CD8-positive, alpha-beta memory T cell (primary cell): ENCODE results near the gene DVL1. TPM values are rescaled to one million over a fixed set of nuclear protein-coding genes. Genes with fewer than 3 reads are reported as not detected.

Experiments used
- CTCF ChIA-PET: fragments of 350-600 bp; sonication (Branson Sonifier 250); formaldehyde crosslinking; loops from one replicate; lab custom pipeline; 2021; ENCODE audit warnings: antibody characterized with exemption; lab: Charles Lee
- POLR2A ChIA-PET: fragments of 350-600 bp; sonication (Branson Sonifier 250); formaldehyde crosslinking; loops from one replicate; lab custom pipeline; 2021; ENCODE audit warnings: antibody characterized with exemption; lab: Charles Lee
- DNase-seq, 5 donors: peaks; one replicate each; pipeline versions ENCODE4 v3.0.0 to v3.0.0-alpha.2; 2020 to 2022; ENCODE audit warnings: mixed read lengths in 1 of 5
- H3K27ac ChIP-seq: one replicate; pipeline ENCODE4 v1.7.0; 2013; ENCODE audit warnings: low read depth, mild to moderate bottlenecking, low read length, moderate library complexity
- H3K27me3 ChIP-seq: 2 replicates; pipeline ENCODE4 v1.7.0; 2013; ENCODE audit warnings: low read length, mild to moderate bottlenecking; ENCODE audit not compliant: insufficient read depth, poor library complexity, severe bottlenecking
- H3K36me3 ChIP-seq: 2 replicates; pipeline ENCODE4 v1.7.0; 2013; ENCODE audit warnings: mild to moderate bottlenecking, low read length, moderate library complexity; ENCODE audit not compliant: insufficient read depth
- H3K4me1 ChIP-seq: 2 replicates; pipeline ENCODE4 v1.7.0; 2013; ENCODE audit warnings: mild to moderate bottlenecking, low read length, moderate library complexity; ENCODE audit not compliant: insufficient read depth
- H3K4me3 ChIP-seq: 2 replicates; pipeline ENCODE4 v1.7.0; 2013; ENCODE audit warnings: mild to moderate bottlenecking, low read length
- H3K9me3 ChIP-seq: 2 replicates; pipeline ENCODE4 v1.7.0; 2013; ENCODE audit warnings: mild to moderate bottlenecking, low read length
- H3K27ac Mint-ChIP-seq, 8 donors: one replicate each; pipeline ENCODE4 v1.8.0; 2020 to 2021; ENCODE audit warnings: mixed read lengths in 8 of 8, mild to moderate bottlenecking in 6 of 8, inconsistent platforms in 3 of 8, moderate library complexity in 3 of 8
- H3K27me3 Mint-ChIP-seq, 2 donors: one replicate each; pipeline ENCODE4 v1.8.0; 2020 to 2021; ENCODE audit warnings: mixed read lengths in 2 of 2, mild to moderate bottlenecking in 1 of 2, moderate library complexity in 1 of 2
- H3K36me3 Mint-ChIP-seq, 3 donors: one replicate each; pipeline ENCODE4 v1.8.0; 2020 to 2021; ENCODE audit warnings: mixed read lengths in 3 of 3, inconsistent platforms in 1 of 3, mild to moderate bottlenecking in 1 of 3
- H3K4me1 Mint-ChIP-seq, 3 donors: one replicate each; pipeline ENCODE4 v1.8.0; 2020 to 2021; ENCODE audit warnings: mixed read lengths in 3 of 3, inconsistent platforms in 1 of 3, mild to moderate bottlenecking in 1 of 3
- H3K4me3 Mint-ChIP-seq, 7 donors: one replicate each; pipeline ENCODE4 v1.8.0; 2020 to 2021; ENCODE audit warnings: mixed read lengths in 7 of 7, mild to moderate bottlenecking in 6 of 7, moderate library complexity in 4 of 7, inconsistent platforms in 2 of 7
- H3K9me3 Mint-ChIP-seq, 5 donors: one replicate each; pipeline ENCODE4 v1.8.0; 2020 to 2022; ENCODE audit warnings: mixed read lengths in 5 of 5, mild to moderate bottlenecking in 3 of 5, moderate library complexity in 2 of 5, inconsistent platforms in 1 of 5
- polyA plus RNA-seq: library from polyadenylated mRNA; unstranded; fragments of 300-500 nt; fragmentation: Illumina TruSeq; gene quantifications from one replicate; pipeline ENCODE4 v1.2.3, GENCODE V29; 2021
- total RNA-seq, 2 experiments: library from RNA; stranded (reverse); gene quantifications; one replicate each; pipeline ENCODE4 v1.2.3, GENCODE V29; 2021

The DVL1 gene
- total and polyA plus RNA-seq, 3 experiments from 2014 or later = 1.6 to 41.1 (median 39.7) TPM

DNA sequence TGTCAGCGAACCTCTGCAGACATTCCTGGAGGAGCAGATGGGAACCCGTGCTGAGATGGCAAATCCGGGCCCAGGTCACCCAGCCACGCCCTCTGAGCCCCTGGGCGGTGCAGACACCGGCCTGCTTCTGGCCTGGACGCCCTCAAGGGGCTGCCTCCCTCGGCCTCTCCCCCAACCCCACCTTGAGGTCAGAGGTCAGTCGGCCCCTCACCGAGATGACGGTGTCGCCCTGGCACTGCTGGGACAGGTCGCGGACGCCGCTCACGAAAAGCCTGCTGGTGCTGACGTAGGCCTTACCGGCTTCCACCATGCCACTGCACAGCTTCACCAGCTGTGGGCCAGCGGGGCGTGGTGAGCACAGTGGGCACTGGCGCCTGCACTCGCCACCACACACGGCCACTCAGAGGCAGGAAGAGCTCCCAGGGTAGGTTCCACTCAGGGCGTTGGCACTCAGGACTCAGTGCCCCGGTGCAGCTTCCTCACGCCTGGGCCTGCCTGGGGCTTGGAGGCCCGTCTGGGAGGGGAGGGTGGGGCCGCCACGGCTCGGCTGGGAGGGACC is 46.2 kb downstream of the DVL1 start:
- Histone ChIP-seq H3K9me3 (no peaks in the 10 kb centered on the region), H3K36me3 (no peaks in the 10 kb centered on the region), H3K27ac (no peak overlapping the region), H3K27me3 (no peaks in the 10 kb centered on the region), H3K4me1 (peaks cover 31% of the 10 kb centered on the region), H3K4me3 (no peak overlapping the region)
- Mint-ChIP-seq H3K9me3 (no peaks in the 10 kb centered on the region), H3K4me3 (peak overlapping the region in 1 of 7 donors; percentile 40), H3K27ac (no peak overlapping the region), H3K4me1 (peaks cover 15 to 26% (median 22%) of the 10 kb centered on the region in 3 donors), H3K27me3 (no peaks in the 10 kb centered on the region), H3K36me3 (no peaks in the 10 kb centered on the region)
- POLR2A ChIA-PET = no interaction called here
- no peak for DNase-seq
- CTCF ChIA-PET = interaction anchor here (0.8 kb wide), 1 partner anchor 16 kb away, joined by 3 read pairs; no protein-coding TSS in a partner anchor

DNA sequence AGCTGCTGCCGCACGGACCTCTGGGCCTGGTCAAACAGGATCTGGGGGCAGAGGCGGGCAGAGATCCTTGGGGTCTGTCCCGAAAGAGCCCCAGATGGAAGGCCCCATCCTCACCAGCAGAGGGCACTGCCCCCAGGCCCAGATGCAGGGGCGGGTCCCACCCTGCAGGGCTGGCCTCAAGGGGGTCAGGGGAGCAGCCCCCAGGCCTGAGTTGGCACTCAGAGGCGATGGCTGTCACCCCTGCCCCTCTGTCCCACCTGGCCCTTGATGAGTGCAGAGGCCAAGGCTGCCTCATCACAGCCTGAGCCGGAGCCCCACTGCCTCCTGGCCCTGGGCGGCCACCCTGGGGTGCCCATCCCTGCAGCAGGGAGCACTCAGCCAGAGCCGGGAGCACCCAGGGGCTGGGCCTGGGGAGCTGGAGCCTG is 47.2 kb downstream of the DVL1 start:
- H3K27me3 Mint-ChIP-seq = no peaks in the 10 kb centered on the region
- CTCF ChIA-PET = interaction anchor here (0.8 to 1.5 kb wide), 2 partner anchors 10 to 15 kb away, joined by 3 read pairs; no protein-coding TSS in a partner anchor

DNA sequence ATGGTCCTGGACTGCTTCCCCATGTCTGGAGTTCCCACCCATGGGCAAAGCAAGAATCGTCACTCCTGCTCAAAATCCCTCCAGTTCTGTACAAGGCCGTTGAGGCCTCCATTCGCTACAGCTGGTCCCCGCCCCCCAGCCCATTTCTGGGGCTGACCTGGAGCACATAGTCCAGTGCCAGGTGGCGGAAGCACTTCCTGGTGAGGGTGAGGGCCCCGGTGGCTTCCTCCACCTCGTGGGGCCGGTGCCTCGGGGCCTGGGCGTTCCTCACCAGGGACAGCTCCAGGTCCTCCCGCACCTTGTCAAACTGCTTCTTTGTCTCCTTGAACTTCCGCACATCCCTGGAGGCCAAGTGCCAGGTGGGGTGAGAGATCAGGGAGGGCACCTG is 48.9 kb downstream of the DVL1 start:
- Histone ChIP-seq H3K27ac (no peak overlapping the region), H3K4me1 (peaks cover 10% of the 10 kb centered on the region), H3K27me3 (no peaks in the 10 kb centered on the region), H3K9me3 (no peaks in the 10 kb centered on the region), H3K36me3 (no peaks in the 10 kb centered on the region), H3K4me3 (no peak overlapping the region)
- H3K27ac Mint-ChIP-seq = no peak overlapping the region
- DNase-seq = no peak
- H3K4me1 Mint-ChIP-seq = peaks cover 0 to 8% (median 7%) of the 10 kb centered on the region in 3 donors
- no peaks in the 10 kb centered on the region for H3K36me3 Mint-ChIP-seq
- no peak overlapping the region for H3K4me3 Mint-ChIP-seq
- POLR2A ChIA-PET = interaction anchor here (0.7 kb wide), 1 partner anchor 10 kb away, joined by 4 read pairs; no protein-coding TSS in a partner anchor
- no peaks in the 10 kb centered on the region for H3K9me3 Mint-ChIP-seq
- CTCF ChIA-PET = interaction anchor here (1.2 to 1.6 kb wide), 2 partner anchors 9 to 184 kb away, joined by 4 to 6 read pairs; partner anchors contain the start of gene C1orf159
- H3K27me3 Mint-ChIP-seq = no peaks in the 10 kb centered on the region

More for the DNA sequence above, 47.2 kb downstream of the DVL1 start:
- Mint-ChIP-seq H3K36me3 (no peaks in the 10 kb centered on the region), H3K27ac (no peak overlapping the region), H3K9me3 (no peaks in the 10 kb centered on the region), H3K4me3 (no peak overlapping the region), H3K4me1 (peaks cover 13 to 24% (median 20%) of the 10 kb centered on the region in 3 donors)
- Histone ChIP-seq H3K4me3 (no peak overlapping the region), H3K9me3 (no peaks in the 10 kb centered on the region), H3K4me1 (peaks cover 27% of the 10 kb centered on the region), H3K27ac (no peak overlapping the region), H3K36me3 (no peaks in the 10 kb centered on the region), H3K27me3 (no peaks in the 10 kb centered on the region)
- no peak for DNase-seq
- POLR2A ChIA-PET = no interaction called here

DNA sequence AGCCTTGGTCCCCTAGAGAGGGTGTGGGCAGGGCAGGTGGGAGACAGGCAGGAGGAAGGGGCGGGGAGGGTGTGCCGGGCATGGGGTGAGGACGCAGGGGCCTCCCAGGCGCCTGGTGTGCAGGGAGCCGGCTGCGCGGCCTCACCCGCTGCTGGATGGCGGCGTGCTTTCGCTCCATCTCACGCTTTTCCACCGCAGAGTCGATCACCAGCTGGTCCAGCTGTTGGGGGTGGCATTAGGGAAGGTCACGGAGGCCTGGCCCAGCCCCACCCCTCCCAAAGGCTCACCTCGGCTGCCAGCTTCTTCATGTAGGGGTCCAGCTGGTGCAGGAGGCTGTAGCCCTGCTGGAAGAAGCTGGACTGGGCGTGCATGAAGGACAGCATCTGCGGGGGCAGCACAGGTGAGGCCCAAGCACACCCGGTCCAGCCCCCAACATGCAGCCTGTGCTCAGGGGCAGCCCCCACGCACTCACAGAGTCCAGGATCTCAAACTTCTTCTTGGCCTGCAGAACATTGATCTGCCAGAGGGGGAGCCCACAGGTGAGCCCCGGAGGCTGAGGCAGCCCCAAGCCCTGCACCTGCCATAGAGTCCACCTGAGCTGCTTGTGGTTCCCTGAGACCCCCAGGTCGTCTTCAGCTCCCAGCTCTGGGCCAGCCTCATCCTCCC is 49.4 kb downstream of the DVL1 start:
- H3K27ac ChIP-seq = no peak overlapping the region
- no peaks in the 10 kb centered on the region for H3K36me3 ChIP-seq
- H3K9me3 Mint-ChIP-seq = no peaks in the 10 kb centered on the region
- H3K27ac Mint-ChIP-seq = no peak overlapping the region
- POLR2A ChIA-PET = interaction anchor here (0.7 kb wide), 1 partner anchor 11 kb away, joined by 4 read pairs; no protein-coding TSS in a partner anchor
- H3K27me3 Mint-ChIP-seq = no peaks in the 10 kb centered on the region
- peaks cover 5% of the 10 kb centered on the region for H3K4me1 ChIP-seq
- no peaks in the 10 kb centered on the region for H3K27me3 ChIP-seq
- H3K4me3 Mint-ChIP-seq = no peak overlapping the region
- peaks cover 0 to 5% (median 3%) of the 10 kb centered on the region in 3 donors for H3K4me1 Mint-ChIP-seq
- H3K36me3 Mint-ChIP-seq = no peaks in the 10 kb centered on the region
- no peaks in the 10 kb centered on the region for H3K9me3 ChIP-seq
- DNase-seq = no peak
- no peak overlapping the region for H3K4me3 ChIP-seq
- CTCF ChIA-PET = interaction anchor here (1.2 to 1.6 kb wide), 2 partner anchors 9 to 184 kb away, joined by 4 to 6 read pairs; partner anchors contain the start of gene C1orf159

DNA sequence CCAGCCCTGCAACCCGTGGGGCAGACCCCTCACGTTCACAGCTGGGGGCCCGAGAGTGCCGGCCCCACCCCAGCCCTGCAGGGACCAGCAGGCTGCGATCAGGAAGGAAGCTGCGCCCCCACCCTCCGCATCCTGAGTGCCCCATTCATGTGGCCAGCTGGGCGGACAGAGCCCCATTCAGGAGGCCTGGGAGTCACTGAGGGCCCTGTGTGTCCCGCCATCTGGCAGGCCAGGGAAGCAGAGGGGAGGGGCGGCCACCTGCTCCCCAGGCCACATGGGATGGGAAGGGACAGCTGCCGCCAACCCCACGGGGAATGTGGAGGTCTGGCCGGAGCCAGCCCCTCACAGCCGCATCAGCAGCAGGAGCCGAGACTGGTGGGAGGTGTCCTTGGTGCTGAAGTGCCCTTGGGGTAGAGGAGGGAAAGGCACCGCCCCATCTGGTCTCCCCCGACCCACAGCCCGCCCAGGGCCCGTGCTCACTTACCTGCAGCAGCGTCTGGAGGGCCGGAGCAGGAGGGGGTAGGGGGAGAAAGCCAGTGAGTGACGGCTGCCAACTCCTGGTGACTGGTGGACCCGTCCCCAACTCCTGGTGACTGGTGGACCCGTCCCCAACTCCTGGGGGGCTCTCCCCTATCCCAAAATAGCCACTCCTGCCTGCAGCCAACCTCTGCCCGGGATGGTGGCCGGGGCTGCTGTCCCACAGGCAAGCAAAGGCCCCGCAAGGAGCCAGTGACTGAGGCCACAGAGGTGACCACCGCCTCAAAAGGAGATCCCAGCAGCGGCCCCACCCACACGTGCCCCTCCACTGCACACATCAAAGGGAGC is 50.1 kb downstream of the DVL1 start:
- no peak for DNase-seq
- Histone ChIP-seq H3K27ac (no peak overlapping the region), H3K27me3 (no peaks in the 10 kb centered on the region), H3K36me3 (no peaks in the 10 kb centered on the region), H3K9me3 (no peaks in the 10 kb centered on the region), H3K4me1 (no peaks in the 10 kb centered on the region), H3K4me3 (no peak overlapping the region)
- H3K27ac Mint-ChIP-seq = no peak overlapping the region
- ChIA-PET POLR2A (no interaction called here), CTCF (interaction anchor here (1.6 kb wide), 1 partner anchor 8 kb away, joined by 6 read pairs; no protein-coding TSS in a partner anchor)
- no peaks in the 10 kb centered on the region for H3K9me3 Mint-ChIP-seq
- peaks cover 0 to 5% (median 0%) of the 10 kb centered on the region in 3 donors for H3K4me1 Mint-ChIP-seq
- no peak overlapping the region for H3K4me3 Mint-ChIP-seq
- no peaks in the 10 kb centered on the region for H3K27me3 Mint-ChIP-seq
- no peaks in the 10 kb centered on the region for H3K36me3 Mint-ChIP-seq

DNA sequence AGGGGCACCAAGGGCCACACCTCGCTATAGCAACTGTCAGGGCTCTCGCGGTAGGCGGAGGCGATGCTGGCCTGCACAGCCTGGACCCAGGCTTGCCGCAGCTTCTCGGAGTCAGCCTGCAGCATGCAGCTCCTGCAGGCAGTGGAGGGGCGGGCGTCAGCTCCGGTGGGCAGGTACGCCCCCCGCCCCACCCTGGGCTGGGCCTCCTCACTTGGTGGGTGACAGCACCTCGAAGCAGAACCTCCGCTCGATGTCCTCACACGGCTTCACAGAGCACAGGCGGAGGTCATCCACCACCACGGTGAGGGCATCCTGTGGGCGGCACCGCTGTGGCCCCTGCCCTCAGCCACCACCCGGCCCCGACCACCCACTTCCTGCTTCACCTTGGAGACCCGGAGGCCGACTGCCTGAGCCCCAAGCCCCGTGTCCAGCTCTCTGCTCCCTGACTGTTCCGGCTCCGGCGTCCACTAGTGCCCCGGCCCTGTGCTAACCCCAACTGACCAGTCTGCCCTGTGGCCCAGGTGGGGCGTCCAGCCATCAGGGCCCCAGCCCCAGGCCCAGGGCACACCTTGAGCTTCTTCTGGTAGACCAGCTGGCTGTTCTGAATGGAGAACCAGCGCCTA is 51.3 kb downstream of the DVL1 start:
- DNase-seq = no peak
- Mint-ChIP-seq H3K4me3 (no peak overlapping the region), H3K27me3 (no peaks in the 10 kb centered on the region), H3K27ac (no peak overlapping the region), H3K4me1 (peaks cover 0 to 5% (median 0%) of the 10 kb centered on the region in 3 donors), H3K36me3 (no peaks in the 10 kb centered on the region), H3K9me3 (no peaks in the 10 kb centered on the region)
- H3K27ac ChIP-seq = no peak overlapping the region
- no peaks in the 10 kb centered on the region for H3K4me1 ChIP-seq
- no peaks in the 10 kb centered on the region for H3K36me3 ChIP-seq
- H3K9me3 ChIP-seq = no peaks in the 10 kb centered on the region
- H3K27me3 ChIP-seq = no peaks in the 10 kb centered on the region
- ChIA-PET CTCF (no interaction called here), POLR2A (no interaction called here)
- no peak overlapping the region for H3K4me3 ChIP-seq

DNA sequence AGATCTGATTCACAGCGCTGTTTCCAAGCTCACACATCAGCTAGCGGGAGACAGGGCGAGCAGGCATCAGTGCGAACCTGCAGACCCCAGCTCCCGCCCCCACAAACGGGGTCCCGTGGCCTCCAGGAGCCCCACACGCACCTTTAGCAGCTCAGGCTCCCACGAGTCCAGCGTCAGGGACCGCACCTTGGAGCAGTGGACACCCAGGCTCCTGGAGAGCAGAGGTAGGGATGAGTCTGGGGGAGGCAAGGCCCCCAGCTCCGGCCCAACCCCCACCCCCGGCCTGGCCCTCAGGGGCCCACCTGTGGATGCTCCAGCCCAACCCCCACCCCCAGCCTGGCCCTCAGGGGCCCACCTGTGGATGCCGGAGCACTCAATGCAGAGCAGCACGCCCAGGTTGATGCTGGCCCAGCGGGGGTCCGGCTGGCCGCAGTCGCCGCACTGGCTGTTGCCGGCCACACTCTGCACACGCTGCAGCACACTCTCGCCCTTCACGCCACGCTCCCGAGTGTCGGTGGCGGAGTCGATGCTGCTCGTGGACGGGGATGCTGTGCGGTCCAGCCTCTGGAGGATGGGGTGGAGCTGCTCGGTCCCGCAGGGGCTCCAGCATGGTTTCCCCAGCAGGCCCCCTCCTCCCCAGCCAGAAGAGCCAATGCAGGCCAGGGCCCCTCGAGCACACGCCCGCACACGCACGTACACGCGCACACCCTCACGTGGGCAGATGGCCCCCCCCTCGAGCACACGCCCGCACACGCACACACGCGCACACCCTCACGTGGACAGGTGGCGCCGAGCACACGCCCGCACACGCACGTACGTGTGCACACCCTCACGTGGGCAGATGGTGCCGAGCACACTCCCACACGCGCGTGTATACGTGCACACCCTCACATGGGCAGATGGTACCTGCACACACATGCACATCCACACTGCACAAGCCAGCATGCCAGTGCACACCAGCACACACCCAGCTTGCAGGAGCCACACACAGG is 52.9 kb downstream of the DVL1 start:
- Mint-ChIP-seq H3K36me3 (no peaks in the 10 kb centered on the region), H3K9me3 (no peaks in the 10 kb centered on the region), H3K27me3 (no peaks in the 10 kb centered on the region), H3K4me1 (peaks cover 0 to 5% (median 4%) of the 10 kb centered on the region in 3 donors), H3K27ac (no peak overlapping the region), H3K4me3 (no peak overlapping the region)
- H3K36me3 ChIP-seq = no peaks in the 10 kb centered on the region
- no peak overlapping the region for H3K4me3 ChIP-seq
- POLR2A ChIA-PET = no interaction called here
- H3K9me3 ChIP-seq = no peaks in the 10 kb centered on the region
- H3K27ac ChIP-seq = no peak overlapping the region
- CTCF ChIA-PET = no interaction called here
- DNase-seq = no peak
- H3K27me3 ChIP-seq = no peaks in the 10 kb centered on the region
- H3K4me1 ChIP-seq = no peaks in the 10 kb centered on the region
